Measurements from ENCODE around the gene NCKAP5. TPM values are rescaled to one million over a fixed set of nuclear protein-coding genes. Genes with fewer than 3 reads are reported as not detected.

NCKAP5 gene
- total RNA-seq, 1 donor from 2014 or later: 7.4 TPM

DNA sequence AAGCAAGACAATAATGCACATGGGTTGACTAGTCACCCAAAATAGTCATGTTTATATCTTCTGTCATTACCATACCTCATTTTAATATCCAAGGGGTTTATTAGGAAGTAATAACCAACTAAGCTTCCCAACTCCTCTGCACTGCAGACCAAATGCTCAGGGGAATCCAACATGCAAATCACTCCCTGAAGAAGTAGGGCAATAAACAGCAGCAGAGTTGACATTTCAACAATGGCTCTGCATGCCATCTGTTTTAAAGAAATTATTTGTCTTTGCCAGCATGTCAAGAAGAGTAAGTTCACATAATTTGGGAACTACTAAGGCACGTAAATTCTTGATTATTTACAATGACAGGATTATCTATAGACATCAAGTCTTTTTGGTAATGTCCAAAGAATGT lies 813.9 kb downstream of the NCKAP5 start:
- Mint-ChIP-seq H3K27ac (ENCODE audit: unreplicated experiment) (no peak overlapping the region), H3K27me3 (ENCODE audit: unreplicated experiment) (no peaks in the 10 kb centered on the region), H3K9me3 (ENCODE audit: unreplicated experiment) (no peaks in the 10 kb centered on the region), H3K4me3 (ENCODE audit: unreplicated experiment) (no peak overlapping the region), H3K36me3 (ENCODE audit: low read depth, unreplicated experiment) (no peaks in the 10 kb centered on the region), H3K4me1 (ENCODE audit: unreplicated experiment) (no peaks in the 10 kb centered on the region)
- no peak for DNase-seq (ENCODE audit: low spot score)
- TF ChIP-seq, protein P1, sequence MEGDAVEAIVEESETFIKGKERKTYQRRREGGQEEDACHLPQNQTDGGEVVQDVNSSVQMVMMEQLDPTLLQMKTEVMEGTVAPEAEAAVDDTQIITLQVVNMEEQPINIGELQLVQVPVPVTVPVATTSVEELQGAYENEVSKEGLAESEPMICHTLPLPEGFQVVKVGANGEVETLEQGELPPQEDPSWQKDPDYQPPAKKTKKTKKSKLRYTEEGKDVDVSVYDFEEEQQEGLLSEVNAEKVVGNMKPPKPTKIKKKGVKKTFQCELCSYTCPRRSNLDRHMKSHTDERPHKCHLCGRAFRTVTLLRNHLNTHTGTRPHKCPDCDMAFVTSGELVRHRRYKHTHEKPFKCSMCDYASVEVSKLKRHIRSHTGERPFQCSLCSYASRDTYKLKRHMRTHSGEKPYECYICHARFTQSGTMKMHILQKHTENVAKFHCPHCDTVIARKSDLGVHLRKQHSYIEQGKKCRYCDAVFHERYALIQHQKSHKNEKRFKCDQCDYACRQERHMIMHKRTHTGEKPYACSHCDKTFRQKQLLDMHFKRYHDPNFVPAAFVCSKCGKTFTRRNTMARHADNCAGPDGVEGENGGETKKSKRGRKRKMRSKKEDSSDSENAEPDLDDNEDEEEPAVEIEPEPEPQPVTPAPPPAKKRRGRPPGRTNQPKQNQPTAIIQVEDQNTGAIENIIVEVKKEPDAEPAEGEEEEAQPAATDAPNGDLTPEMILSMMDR (IDR thresholded peaks at IDR 0.05; ENCODE audit: unreplicated experiment): no peak

DNA sequence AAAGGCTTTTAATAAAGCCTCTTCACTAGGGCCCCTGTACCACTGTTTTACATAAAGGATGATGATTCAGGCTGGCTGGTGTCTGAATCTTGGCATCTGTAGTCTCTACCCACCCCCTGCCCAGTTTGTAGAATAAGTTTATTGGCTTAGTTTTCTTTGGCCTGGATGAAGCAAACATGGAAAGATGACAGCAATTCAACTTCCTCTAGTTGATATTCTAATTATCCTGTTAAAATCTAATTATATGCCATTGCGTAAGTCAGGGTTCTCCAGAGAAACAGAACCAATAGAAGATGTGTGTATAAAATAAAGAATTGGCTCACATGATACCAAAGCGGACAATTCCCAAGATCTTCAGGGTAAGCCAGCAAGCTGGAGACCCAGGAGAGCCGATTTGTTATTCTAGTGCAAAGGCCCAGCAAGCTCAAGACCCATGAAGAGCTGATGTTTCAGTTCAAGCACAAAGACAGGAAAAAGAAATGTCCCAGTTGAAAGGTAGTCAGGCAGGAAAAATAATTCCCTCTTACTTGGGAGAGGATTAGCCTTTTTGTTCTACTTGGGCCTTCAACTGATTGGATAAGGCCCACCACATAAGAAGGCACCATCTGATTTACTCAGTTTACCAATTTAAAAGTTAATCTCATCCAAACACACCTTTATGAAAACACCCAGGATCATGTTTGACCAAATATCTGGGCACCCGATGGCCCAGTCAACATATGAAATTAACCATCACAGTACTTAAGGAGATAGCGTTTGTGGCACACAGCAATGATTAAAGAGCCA lies 815.6 kb downstream of the NCKAP5 start:
- Mint-ChIP-seq H3K4me1 (ENCODE audit: unreplicated experiment) (no peaks in the 10 kb centered on the region), H3K27ac (ENCODE audit: unreplicated experiment) (no peak overlapping the region), H3K4me3 (ENCODE audit: unreplicated experiment) (no peak overlapping the region), H3K9me3 (ENCODE audit: unreplicated experiment) (no peaks in the 10 kb centered on the region), H3K27me3 (ENCODE audit: unreplicated experiment) (no peaks in the 10 kb centered on the region), H3K36me3 (ENCODE audit: low read depth, unreplicated experiment) (no peaks in the 10 kb centered on the region)
- TF ChIP-seq, protein P1 (IDR thresholded peaks at IDR 0.05; ENCODE audit: unreplicated experiment): no peak
- DNase-seq (ENCODE audit: low spot score): no peak

DNA sequence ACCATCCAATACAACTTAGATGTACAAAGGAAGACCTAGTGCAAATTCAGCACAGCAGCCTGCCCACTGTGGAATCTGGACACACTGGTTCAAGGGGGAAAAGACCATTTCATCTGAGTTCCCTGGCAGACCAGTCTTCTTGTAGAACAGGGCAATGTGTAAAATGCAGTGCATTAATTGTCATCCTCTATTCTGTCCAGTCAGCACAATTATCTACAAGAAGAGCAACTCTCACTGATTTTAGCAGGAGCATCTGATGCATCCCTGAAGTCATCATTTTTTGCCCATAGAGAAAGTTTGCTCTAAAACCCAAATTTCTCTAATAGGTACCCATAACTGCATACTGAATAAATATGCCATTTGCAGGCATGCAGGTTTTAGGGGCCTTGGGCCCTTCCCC lies 816.4 kb downstream of the NCKAP5 start:
- H3K4me3 Mint-ChIP-seq (ENCODE audit: unreplicated experiment): no peak overlapping the region
- H3K9me3 Mint-ChIP-seq (ENCODE audit: unreplicated experiment): no peaks in the 10 kb centered on the region
- no peaks in the 10 kb centered on the region for H3K27me3 Mint-ChIP-seq (ENCODE audit: unreplicated experiment)
- no peak for DNase-seq (ENCODE audit: low spot score)
- TF ChIP-seq, protein P1 (IDR thresholded peaks at IDR 0.05; ENCODE audit: unreplicated experiment): no peak
- no peaks in the 10 kb centered on the region for H3K36me3 Mint-ChIP-seq (ENCODE audit: low read depth, unreplicated experiment)
- H3K27ac Mint-ChIP-seq (ENCODE audit: unreplicated experiment): no peak overlapping the region
- H3K4me1 Mint-ChIP-seq (ENCODE audit: unreplicated experiment): no peaks in the 10 kb centered on the region

DNA sequence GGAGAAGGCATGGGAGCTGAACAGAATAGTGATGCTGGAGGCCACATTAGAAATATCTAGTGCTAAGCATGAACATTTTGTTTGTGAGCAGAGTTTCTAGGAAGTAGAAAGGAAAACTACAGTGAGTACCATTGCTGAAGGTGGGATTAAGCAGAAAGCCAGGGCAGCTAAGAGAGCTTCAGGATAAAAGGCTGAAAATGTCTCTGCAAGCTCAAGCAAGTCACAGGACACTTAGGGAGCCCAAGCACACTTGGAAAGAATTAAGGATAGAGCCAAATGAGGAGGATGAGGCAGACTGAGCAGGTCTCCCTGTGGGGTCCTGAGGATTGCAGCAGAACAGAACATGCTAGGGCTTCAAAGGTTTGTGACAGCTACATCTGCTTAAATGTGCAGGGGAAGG lies 817.7 kb downstream of the NCKAP5 start:
- Mint-ChIP-seq H3K27ac (ENCODE audit: unreplicated experiment) (no peak overlapping the region), H3K27me3 (ENCODE audit: unreplicated experiment) (no peaks in the 10 kb centered on the region)

DNA sequence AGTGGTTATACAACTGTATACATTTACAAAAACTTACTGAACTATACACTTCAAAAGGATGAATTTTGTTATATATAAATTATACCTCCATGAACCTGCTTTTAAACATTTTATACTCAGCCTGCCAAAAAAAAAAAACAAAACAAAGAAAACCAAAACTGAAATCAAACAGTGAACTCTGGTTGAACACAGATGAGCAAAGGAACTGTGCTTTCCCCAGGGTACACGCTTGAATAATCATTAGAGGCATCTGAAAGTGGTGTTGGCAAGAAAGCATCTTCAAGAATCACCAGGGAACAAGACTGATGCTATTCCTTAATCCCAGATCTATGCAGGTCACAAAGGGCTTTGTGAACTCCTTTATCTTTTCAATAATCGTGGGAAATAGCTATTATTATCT lies 821.2 kb downstream of the NCKAP5 start:
- TF ChIP-seq, protein P1 (IDR thresholded peaks at IDR 0.05; ENCODE audit: unreplicated experiment): no peak
- H3K27me3 Mint-ChIP-seq (ENCODE audit: unreplicated experiment): no peaks in the 10 kb centered on the region
- H3K9me3 Mint-ChIP-seq (ENCODE audit: unreplicated experiment): no peaks in the 10 kb centered on the region
- no peak for DNase-seq (ENCODE audit: low spot score)
- no peak overlapping the region for H3K4me3 Mint-ChIP-seq (ENCODE audit: unreplicated experiment)
- H3K36me3 Mint-ChIP-seq (ENCODE audit: low read depth, unreplicated experiment): no peaks in the 10 kb centered on the region
- H3K4me1 Mint-ChIP-seq (ENCODE audit: unreplicated experiment): no peaks in the 10 kb centered on the region
- H3K27ac Mint-ChIP-seq (ENCODE audit: unreplicated experiment): no peak overlapping the region

More for the DNA sequence above, 817.7 kb downstream of the NCKAP5 start:
- Mint-ChIP-seq H3K4me3 (ENCODE audit: unreplicated experiment) (no peak overlapping the region), H3K36me3 (ENCODE audit: low read depth, unreplicated experiment) (no peaks in the 10 kb centered on the region), H3K4me1 (ENCODE audit: unreplicated experiment) (no peaks in the 10 kb centered on the region), H3K9me3 (ENCODE audit: unreplicated experiment) (no peaks in the 10 kb centered on the region)
- TF ChIP-seq, protein P1 (IDR thresholded peaks at IDR 0.05; ENCODE audit: unreplicated experiment): no peak
- DNase-seq (ENCODE audit: low spot score): no peak
